ENCODE results near the gene SHISA6.

The SHISA6 gene

DNA sequence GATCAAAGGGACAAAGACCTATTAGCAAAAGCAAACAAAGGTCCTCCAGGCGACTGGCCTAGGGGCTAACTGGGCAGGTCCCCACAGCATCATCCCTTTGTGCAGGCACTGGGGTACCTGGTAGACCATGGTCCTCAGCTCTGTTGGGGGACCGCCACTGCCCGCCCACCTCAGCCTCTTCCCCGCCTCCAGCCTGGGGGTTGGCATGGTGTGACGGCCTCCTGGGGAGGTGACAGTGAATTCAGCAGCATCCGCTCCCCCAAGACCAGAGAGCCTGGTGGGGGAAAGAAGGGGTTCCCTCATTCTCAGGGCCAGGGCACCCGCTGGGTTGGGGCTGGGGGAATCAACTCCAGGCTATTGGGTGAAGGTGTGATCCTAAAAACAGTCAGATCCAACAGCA lies 318.6 kb downstream of the SHISA6 start:
- TF ChIP-seq, protein P1, sequence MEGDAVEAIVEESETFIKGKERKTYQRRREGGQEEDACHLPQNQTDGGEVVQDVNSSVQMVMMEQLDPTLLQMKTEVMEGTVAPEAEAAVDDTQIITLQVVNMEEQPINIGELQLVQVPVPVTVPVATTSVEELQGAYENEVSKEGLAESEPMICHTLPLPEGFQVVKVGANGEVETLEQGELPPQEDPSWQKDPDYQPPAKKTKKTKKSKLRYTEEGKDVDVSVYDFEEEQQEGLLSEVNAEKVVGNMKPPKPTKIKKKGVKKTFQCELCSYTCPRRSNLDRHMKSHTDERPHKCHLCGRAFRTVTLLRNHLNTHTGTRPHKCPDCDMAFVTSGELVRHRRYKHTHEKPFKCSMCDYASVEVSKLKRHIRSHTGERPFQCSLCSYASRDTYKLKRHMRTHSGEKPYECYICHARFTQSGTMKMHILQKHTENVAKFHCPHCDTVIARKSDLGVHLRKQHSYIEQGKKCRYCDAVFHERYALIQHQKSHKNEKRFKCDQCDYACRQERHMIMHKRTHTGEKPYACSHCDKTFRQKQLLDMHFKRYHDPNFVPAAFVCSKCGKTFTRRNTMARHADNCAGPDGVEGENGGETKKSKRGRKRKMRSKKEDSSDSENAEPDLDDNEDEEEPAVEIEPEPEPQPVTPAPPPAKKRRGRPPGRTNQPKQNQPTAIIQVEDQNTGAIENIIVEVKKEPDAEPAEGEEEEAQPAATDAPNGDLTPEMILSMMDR (IDR thresholded peaks at IDR 0.05; ENCODE audit: control extremely low read depth, extremely low read depth, low read depth, missing control alignments), result no peak
- CTCF ChIA-PET, result no interaction called here
- POLR2A ChIA-PET, result no interaction called here
- no peak for DNase-seq (ENCODE audit: extremely low spot score)

DNA sequence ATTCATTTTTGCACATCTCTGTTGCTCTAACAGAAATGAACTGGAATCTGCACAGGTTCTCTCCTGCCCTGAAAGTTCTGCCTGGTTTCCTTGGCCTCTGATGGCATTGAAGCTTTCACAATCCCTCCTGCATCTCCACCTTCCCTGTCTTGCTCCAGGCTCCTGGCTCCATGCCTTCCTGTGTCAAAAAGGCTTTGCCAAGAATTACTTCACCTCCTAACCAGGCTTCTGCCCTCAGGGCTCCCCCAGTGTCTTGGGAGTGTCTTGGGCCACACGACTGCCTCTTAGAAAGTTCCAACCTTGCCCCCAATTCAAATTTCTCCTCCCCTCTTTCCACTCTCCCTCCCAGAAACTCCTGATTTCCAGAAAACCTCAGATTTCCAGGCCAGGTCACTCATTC lies 320.3 kb downstream of the SHISA6 start:
- POLR2A ChIA-PET, result no interaction called here
- CTCF ChIA-PET, result no interaction called here
- no peak for DNase-seq (ENCODE audit: extremely low spot score)
- TF ChIP-seq, protein P1 (IDR thresholded peaks at IDR 0.05; ENCODE audit: control extremely low read depth, extremely low read depth, low read depth, missing control alignments), result no peak

DNA sequence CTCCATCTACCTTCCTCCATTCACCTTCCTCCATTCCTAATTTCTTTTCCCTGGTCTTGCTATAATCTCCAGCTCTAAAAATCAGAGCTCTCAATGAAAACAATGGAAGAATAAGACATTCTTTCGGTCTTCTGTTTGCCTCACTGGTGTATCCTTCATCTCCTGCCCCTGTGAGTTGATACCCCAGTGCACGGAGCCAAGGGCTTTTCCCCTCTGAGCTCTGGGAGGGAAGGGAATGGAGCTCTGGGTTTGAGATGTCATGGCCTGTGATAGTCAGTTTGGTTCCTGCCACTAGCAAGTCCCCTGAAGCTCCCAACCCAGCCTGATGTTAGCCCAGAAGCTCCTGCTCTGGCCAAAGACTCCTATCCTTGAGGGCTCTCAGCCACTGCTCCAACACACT lies 320.7 kb downstream of the SHISA6 start:
- POLR2A ChIA-PET, result no interaction called here
- TF ChIP-seq, protein P1 (IDR thresholded peaks at IDR 0.05; ENCODE audit: control extremely low read depth, extremely low read depth, low read depth, missing control alignments), result no peak
- DNase-seq (ENCODE audit: extremely low spot score), result no peak
- CTCF ChIA-PET, result no interaction called here

DNA sequence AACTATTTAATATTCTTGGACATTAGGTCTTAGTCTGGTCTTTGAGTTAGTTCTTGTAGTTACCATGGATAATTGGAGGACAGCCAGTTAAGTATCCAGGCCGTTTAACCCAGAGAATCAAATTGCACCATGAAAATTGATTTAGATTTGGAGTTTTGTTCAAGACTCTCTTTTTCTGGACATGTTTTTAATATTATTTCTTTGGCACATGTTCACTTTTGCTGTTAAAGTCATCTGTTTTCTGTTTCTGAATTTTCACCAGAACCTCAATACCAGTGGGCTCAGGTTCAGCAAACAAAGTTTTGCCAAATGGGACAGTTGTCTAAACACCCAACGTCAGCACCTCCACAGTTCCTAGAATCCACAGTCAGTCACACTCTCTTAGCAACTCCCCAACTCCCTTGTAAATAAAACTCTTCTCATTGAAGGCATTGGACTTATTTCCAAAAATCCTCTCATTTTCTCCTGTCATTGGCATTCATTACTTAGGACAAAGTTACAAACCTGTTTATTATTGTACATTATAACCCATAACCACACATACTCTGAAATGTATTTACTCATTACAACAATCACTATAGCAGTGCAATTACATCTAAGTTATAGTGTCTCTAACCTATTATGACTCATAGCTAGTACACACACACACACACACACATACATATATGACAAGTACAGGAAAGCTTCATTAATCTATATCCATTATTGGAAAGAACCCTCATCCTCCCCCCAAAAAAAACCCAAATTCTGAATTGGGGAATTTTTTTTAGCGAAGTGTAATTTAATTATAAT lies 323.8 kb downstream of the SHISA6 start:
- TF ChIP-seq, protein P1 (IDR thresholded peaks at IDR 0.05; ENCODE audit: control extremely low read depth, extremely low read depth, low read depth, missing control alignments), result no peak
- CTCF ChIA-PET, result no interaction called here
- POLR2A ChIA-PET, result no interaction called here
- DNase-seq (ENCODE audit: extremely low spot score), result no peak

DNA sequence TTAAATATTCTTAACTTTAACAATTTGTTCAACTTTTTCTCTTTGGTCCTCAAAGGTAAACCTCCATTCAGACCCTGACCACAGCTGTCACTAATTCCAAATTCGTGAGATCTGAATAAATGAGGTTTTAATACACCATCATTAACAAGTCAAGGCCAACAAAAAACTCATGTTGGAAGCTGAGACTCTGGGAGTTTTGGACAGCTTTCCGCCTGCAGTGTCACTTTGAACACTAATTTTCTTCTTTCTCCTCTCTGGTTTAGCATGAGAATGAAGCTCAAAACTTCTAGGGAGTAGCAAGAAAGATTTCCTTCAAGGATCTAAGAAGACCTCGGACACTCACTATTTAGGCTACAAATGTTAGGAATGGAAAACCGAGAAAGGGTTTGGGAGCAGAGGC lies 324.6 kb downstream of the SHISA6 start:
- no peak for DNase-seq (ENCODE audit: extremely low spot score)
- ChIA-PET CTCF (no interaction called here), POLR2A (no interaction called here)
- TF ChIP-seq, protein P1 (IDR thresholded peaks at IDR 0.05; ENCODE audit: control extremely low read depth, extremely low read depth, low read depth, missing control alignments), result no peak

DNA sequence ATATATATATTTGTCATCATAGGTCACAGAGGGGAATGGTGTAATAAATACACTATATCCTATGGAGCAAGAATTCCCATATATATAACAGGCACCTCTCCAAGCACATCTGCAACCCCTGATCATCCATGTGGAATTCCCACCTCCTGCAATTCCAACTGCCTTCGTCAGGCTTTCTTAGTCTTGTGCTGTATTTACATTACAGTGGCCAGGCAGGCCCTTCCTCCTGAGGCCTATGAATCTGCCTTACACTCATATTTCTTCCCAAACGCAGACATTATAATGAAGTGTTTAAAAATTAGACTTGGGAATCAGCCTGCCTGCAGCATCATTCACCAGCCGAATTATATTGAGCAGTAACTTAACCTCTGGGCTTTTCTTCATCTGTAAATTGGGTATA lies 338.0 kb downstream of the SHISA6 start:
- TF ChIP-seq, protein P1 (IDR thresholded peaks at IDR 0.05; ENCODE audit: control extremely low read depth, extremely low read depth, low read depth, missing control alignments), result no peak
- DNase-seq (ENCODE audit: extremely low spot score), result no peak
- ChIA-PET POLR2A (no interaction called here), CTCF (no interaction called here)

Data from GM10248 (cell line).